ENCODE measurements around the gene CAPRIN2. TPM values are rescaled to one million over a fixed set of nuclear protein-coding genes. Genes with fewer than 3 reads are reported as not detected.

The CAPRIN2 gene
- total and polyA plus RNA-seq, 2 of the 4 experiments (the other 2 are of a cell fraction), result 18.9 to 23.8 TPM

GRCh38 chr12:30725739-30726138, 29.0 kb downstream of the CAPRIN2 start:
- Histone ChIP-seq H2AFZ (replicated peaks; ENCODE audit: low read length, poor library complexity) (no peak overlapping the region), H3K79me1 (ENCODE audit: low read depth in 1 of 2, low read length in 2 of 2) (peaks cover 17 to 20% of the 10 kb centered on the region in 2 experiments; a peak in 3 of 4 replicates), H3K4me1 (ENCODE audit: control insufficient read depth, insufficient read depth, low read length) (peaks cover 1% of the 10 kb centered on the region), H3K4ac (ENCODE audit: low read depth, low read length) (no peak overlapping the region), H2BK120ac (ENCODE audit: low read depth, low read length) (0 out of 2 replicates have a peak overlapping the region, but pooled peaks have one; percentile 13), H4K20me1 (ENCODE audit: insufficient read depth, low read length) (no peaks in the 10 kb centered on the region), H2AK9ac (replicated peaks; ENCODE audit: low read depth, low read length, poor library complexity) (no peak overlapping the region), H3K36me3 (ENCODE audit: control insufficient read depth, insufficient read depth, low read length) (peaks cover 14% of the 10 kb centered on the region), H3K18ac (ENCODE audit: low read depth, low read length) (no peak overlapping the region), H3K56ac (ENCODE audit: extremely low read depth, insufficient read depth, low read length) (no peak overlapping the region), H3K23ac (ENCODE audit: low read depth, low read length) (no peak overlapping the region), H3K27me3 (ENCODE audit: control insufficient read depth, insufficient read depth, low read length) (no peaks in the 10 kb centered on the region), H2AK5ac (ENCODE audit: low read depth, low read length) (no peak overlapping the region), H4K5ac (ENCODE audit: low read depth, low read length) (no peak overlapping the region), H4K8ac (ENCODE audit: low read depth in 2 of 2, low read length in 2 of 2) (no peak overlapping the region; a peak in 1 of 4 replicates), H3K9me1 (ENCODE audit: insufficient read depth, low read length) (no peaks in the 10 kb centered on the region; the same call in 1 of the 2 replicates), H4K91ac (ENCODE audit: insufficient read depth, low read depth, low read length) (no peak overlapping the region), H3K4me2 (ENCODE audit: low read depth, low read length) (peak overlapping the region; percentile 4; the same call in 1 of the 2 replicates), H3K14ac (replicated peaks; ENCODE audit: low read depth, low read length) (no peak overlapping the region), H3K9me3 (ENCODE audit: control insufficient read depth, insufficient read depth, low read length) (no peaks in the 10 kb centered on the region), H3K9ac (ENCODE audit: low read depth, low read length) (no peak overlapping the region), H2BK15ac (ENCODE audit: low read depth, low read length) (no peak overlapping the region), H2BK5ac (ENCODE audit: low read depth, low read length, poor library complexity, severe bottlenecking) (peak overlapping the region; percentile 55), H3K4me3 (ENCODE audit: insufficient read depth, low read depth, low read length) (no peak overlapping the region), H3K27ac (ENCODE audit: insufficient read depth, low read length) (no peak overlapping the region), H2BK20ac (ENCODE audit: low read depth, low read length) (no peak overlapping the region)
- in situ Hi-C loops (cut with MboI; ENCODE audit: low sequenced_read_pairs), result no loop called here
- CTCF ChIA-PET, result interaction anchor here (1.5 kb wide), 1 partner anchor 28 kb away, joined by 4 read pairs; no protein-coding TSS in a partner anchor
- peak; percentile 84 for DNase-seq
- POLR2A ChIA-PET (ENCODE audit: unreplicated experiment), result no interaction called here
- no peak for TF ChIP-seq MXI1 (IDR thresholded peaks at IDR 0.05; ENCODE audit: borderline replicate concordance, low read depth, low read length)
- no peak for TF ChIP-seq USF2 (IDR thresholded peaks at IDR 0.05; ENCODE audit: low read depth, low read length)
- no peak for TF ChIP-seq RCOR1 (IDR thresholded peaks at IDR 0.05; ENCODE audit: insufficient replicate concordance, low read length)
- TF ChIP-seq MAFK (IDR thresholded peaks at IDR 0.05; ENCODE audit: low read depth, low read length), result peak; percentile 18; the same call in 1 of the 2 replicates
- no peak for TF ChIP-seq POLR2A (IDR thresholded peaks at IDR 0.05; ENCODE audit: low read depth, low read length)
- TF ChIP-seq FOS (IDR thresholded peaks at IDR 0.05; ENCODE audit: low read depth, low read length), result peak; percentile 96
- peak; percentile 47; the same call in 1 of the 2 replicates for TF ChIP-seq CEBPB (IDR thresholded peaks at IDR 0.05; ENCODE audit: low read depth, low read length)
- TF ChIP-seq MAZ (IDR thresholded peaks at IDR 0.05; ENCODE audit: borderline replicate concordance, low read depth, low read length), result no peak
- no peak for TF ChIP-seq ELK1 (IDR thresholded peaks at IDR 0.05; ENCODE audit: borderline replicate concordance, low read depth, low read length)
- TF ChIP-seq BHLHE40 (IDR thresholded peaks at IDR 0.05; ENCODE audit: low read depth, low read length), result no peak; the same call in 1 of the 2 replicates
- TF ChIP-seq RAD21 (IDR thresholded peaks at IDR 0.05; ENCODE audit: low read length), result no peak
- no peak for TF ChIP-seq CHD1 (IDR thresholded peaks at IDR 0.05; ENCODE audit: low read depth, low read length)
- no peak for TF ChIP-seq NFE2L2 (IDR thresholded peaks at IDR 0.05; ENCODE audit: low read depth, low read length)
- TF ChIP-seq CTCF (conservative IDR thresholded peaks at IDR 0.05; ENCODE audit: low read depth, low read length), result no peak
- TF ChIP-seq SMC3 (IDR thresholded peaks at IDR 0.05; ENCODE audit: low read depth, low read length), result no peak
- TF ChIP-seq RFX5 (IDR thresholded peaks at IDR 0.05; ENCODE audit: low read depth, low read length), result no peak
- no CpG with 5 or more reads among the region's 1 CpG for WGBS, 2 experiments (ENCODE audit: extremely low coverage in 2 of 2, insufficient read length in 1 of 2)
- BruUV-seq (replicated peaks), result no TSS peak
- intact Hi-C loops (cut with micrococcal nuclease), result loop anchor here (2.0 kb wide), 1 partner anchor 71 kb away; no protein-coding TSS in a partner anchor
- ATAC-seq (ENCODE audit: low read depth), result peak; percentile 97
- dilution Hi-C loops (cut with HindIII; ENCODE audit: low sequenced_read_pairs, unreplicated experiment), result no loop called here

Measured in IMR-90 (cell line).